ENCODE results near the gene NMNAT2.

NMNAT2 gene

DNA sequence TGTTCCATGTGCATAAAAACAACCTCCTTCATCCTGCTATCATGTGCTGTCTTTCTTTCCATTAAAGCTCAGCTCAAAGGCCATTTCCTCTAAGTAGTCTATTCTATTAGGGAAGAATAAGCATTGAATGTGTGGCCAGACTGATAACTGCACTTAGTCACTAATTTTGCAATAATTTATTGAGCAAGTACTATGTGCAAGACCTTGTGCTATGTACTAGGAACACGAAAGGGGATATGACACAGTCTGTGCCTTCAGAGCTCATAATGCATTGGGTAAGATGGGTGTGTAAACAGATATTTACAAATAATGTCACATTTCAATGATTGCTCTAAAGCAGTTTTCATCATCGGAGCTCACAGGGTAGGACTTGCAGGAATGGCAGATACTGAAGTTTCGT lies 54.2 kb downstream of the NMNAT2 start:
- DNase-seq = no peak

GRCh38 chr1:183361081-183361480 lies 57.1 kb downstream of the NMNAT2 start:
- no peak for DNase-seq

DNA sequence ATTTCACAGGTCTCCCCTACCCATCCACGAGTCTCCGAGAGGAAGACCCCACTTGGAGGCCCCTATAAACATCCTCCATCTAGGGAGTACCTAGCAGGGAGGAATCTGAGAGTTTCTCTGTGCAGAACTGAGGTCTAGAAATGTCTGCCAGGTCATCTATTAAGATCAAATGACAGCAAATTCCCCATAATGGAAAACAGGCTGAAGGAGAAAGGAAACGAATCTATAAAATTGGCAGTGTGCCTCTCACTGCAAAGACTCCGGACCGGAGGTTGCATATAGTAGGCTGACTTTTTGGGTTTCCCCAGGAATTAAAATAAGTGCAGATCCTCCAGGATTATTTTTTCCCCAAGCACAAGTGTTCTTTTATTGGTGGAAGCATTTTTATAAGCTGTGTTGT lies 57.7 kb downstream of the NMNAT2 start:
- no peak for DNase-seq

DNA sequence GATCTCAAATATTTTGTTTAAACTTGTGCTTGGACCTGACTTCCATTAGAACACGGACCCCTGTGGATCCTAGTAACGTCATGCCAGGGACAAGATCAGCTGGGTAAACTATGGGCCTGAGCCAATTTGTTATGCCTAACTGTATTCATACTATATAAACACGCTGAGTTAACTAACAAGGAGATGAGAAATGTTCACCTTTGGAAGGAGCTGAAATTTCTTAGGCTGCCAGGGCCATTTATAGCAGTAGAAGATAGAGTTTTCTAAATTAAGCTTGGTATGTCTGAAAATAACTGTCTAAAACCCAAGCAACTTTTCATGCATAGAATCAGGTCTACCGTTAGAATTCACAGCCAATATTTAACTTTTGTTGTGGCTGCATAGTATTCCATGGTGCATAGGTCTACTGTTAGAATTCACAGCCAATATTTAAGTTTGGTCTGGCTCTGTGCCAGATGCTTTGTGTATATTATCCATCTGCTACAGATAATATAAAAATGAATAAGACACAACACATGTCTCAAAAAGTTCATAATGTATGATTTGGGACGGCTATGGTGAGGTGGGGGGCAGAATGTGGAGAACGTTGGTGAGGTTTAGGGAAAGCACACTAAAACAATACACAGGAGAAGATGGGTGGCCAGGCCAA lies 61.5 kb downstream of the NMNAT2 start:
- no peak for DNase-seq

GRCh38 chr1:183355797-183356196 lies 62.4 kb downstream of the NMNAT2 start:
- no peak for DNase-seq

DNA sequence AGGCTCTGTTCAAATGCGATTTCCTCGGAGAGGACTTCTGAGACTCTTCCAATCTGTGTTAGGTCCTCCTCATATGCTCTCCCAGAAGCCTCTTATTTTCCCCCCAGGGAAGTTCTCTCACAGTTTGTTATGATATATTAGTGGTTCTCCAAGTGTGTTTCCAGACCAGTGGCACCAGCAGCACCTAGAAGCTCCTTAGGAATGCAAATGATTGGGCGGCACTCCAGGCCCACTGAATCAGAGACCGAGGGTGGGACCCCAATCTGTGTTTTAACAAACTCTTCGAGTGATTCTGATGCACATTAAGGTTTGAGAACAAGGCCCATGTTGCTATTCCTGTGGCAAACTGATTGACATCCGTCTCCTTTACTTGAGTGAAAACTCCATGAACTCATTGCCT lies 63.0 kb downstream of the NMNAT2 start:
- DNase-seq = no peak

- no peak for DNase-seq
Measured at GRCh38 chr1:183353597-183353996, 64.6 kb downstream of the NMNAT2 start.

DNA sequence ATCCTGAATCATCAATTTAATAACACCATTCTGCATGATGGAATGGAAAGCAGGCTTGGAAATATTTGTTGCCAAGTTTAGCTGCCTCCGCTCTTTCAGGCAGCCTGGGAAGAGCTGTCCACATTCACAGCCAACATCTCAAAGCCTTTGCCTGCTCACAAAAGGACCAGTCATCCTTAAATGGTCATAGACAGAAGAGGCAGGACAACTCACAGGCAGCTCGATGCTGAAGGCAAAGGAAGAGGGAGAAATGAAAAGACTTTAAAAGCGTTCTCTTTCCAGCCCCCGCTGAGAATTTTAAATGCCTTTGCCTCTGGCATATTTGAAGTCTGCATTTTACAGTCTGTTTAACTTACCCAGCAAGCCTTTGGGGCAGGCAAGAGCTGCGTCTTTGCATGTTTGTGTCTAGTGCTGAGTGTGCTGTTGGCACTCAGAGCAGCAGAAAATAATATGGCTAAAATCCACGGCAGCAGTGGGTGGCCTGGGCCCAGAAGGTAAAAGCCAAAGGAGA lies 68.9 kb downstream of the NMNAT2 start:
- no peak for DNase-seq

DNA sequence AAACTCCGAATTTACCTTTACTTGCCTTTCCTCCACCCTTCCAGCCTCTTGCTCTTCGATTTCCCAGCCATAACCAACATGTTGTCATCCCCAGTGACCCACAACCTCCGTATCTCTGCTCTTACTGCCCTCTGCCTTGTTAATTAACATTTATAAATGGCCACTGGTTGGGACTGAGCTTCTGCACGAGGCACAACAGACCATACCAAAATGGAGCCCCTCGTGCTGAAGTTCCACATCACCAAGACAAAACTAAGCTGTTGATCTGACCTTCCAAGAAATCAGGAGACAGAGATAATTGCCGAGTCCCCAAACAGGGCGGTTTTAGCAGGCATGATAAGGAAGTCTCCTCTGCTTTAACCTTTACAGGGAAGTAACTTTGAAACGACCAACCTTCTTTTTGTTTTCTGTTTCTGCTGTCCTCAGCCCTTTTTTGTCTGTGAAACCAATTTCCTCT lies 71.9 kb downstream of the NMNAT2 start:
- DNase-seq = no peak

GRCh38 chr1:183339556-183340167 lies 78.5 kb downstream of the NMNAT2 start:
- DNase-seq = no peak

- DNase-seq = no peak
Measured at GRCh38 chr1:183331091-183331742, 87.0 kb downstream of the NMNAT2 start.

DNA sequence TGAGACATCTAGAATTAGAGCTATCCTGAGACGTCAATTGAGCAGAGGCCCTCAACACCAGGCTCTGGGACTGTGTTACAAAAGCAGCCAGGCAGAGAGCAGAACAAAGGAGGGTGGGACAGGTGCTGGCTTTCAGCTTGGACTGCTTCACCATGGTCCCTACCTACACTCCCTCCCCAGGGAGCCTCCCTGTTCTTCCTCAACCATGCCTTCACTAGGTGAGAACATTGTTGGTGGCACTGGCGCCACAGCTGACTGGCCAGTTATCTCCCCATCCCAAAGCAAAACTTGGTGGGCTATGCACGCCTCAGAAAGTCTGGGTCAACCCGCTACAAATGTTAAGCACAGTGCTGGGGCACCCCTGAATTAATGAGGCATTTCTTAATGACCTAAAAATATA lies 87.8 kb downstream of the NMNAT2 start:
- no peak for DNase-seq

GRCh38 chr1:183328371-183328770 lies 89.8 kb downstream of the NMNAT2 start:
- DNase-seq = no peak

- no peak for DNase-seq
Measured at GRCh38 chr1:183327434-183328290, 90.5 kb downstream of the NMNAT2 start.

DNA sequence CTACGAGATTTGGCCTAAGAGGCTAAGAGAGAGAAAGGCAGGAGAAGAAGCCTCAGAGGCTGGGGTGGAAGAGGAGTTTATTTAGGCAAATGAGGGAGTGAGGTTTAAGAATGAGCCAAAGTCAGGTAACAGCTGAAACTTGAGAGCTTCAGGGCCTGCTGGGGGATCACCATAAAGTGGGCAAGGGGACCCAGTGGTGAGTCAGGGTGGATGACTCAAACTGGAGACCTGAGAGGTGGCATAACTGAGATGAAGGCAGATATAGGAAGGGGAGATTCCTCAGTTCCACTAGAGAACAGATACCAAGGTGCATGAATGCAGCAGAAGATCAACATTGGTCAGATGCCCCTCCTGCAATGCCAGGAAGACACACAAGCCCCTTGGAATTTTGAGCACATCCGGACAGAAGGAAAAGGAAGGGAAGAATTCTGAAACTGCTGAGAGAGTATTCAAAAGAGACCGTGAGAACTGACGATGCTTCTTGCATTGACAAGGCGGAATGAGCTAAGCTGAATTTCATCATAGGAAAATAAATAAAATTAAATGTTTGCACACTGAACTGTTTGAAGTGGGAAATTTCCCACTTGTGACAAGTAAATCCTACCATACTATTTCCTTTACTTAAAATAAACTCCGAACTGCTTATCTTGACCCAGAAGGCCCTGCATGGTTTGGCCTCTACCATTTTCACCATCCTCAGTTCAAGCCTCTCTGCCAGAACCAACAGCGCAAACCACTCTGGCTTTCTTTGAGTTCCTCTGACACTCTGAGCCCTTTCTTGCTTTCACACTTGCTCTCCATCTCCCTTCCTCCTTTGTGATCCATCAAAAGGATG lies 94.1 kb downstream of the NMNAT2 start:
- no peak for DNase-seq

DNA sequence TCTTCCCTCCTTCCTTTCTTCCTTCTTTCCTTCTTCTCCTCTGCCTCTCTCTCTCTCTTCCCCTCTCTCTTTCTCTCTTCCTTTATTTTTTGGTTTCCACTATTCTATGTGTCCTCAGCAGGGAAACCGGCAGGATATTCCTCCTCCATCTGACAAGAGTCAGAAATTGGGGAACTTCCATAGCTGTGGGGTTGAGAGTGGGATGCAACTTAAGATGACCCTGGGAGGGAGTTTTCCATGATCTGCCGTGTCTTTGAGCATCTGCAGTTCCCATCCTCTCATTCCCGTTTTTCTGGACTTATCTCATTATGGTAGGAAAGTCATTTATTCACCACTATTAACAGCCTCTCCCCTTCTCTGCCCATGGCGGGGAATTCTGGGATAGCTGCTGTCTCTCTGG lies 98.6 kb downstream of the NMNAT2 start:
- DNase-seq = no peak

DNA sequence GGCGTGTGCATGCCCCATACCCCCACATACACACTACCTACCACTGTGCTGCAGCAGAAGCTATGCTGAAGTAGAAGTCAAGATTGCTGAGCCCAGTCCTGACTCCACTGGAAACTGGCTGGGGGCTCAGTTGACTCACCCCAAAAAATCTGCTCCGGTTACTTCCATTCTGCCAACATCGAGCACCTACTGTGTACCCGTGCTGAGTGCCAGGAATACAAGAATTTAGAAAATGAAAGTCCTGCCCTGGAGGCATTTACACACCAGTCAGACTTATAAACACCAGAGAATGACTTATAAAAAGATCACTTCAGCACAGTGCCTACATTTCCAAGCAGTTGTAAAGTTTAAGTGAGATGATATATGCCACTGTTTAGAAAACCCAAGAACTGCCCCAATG lies 99.1 kb downstream of the NMNAT2 start:
- DNase-seq = no peak

DNA sequence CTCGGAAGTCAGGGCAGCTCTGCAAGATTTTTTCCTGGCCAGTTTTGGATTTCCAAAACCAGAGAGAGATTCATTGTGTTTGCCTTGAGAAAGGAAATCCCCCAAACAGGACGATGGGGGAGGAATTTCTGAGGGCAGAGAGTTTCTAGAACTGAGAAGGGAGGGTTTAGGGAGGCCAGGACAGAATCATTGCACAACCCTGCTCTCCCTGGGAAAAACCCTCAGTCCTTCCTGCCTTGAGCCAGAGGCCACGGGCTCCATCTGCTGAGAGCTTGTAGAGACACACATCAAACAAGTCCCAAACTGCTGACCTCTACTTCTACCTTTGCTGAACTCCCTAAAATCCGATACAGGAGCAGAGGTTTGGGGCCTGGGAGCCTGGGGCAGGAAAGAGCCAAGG lies 99.7 kb downstream of the NMNAT2 start:
- DNase-seq = peak in 1 of 2 experiments; percentile 50

DNA sequence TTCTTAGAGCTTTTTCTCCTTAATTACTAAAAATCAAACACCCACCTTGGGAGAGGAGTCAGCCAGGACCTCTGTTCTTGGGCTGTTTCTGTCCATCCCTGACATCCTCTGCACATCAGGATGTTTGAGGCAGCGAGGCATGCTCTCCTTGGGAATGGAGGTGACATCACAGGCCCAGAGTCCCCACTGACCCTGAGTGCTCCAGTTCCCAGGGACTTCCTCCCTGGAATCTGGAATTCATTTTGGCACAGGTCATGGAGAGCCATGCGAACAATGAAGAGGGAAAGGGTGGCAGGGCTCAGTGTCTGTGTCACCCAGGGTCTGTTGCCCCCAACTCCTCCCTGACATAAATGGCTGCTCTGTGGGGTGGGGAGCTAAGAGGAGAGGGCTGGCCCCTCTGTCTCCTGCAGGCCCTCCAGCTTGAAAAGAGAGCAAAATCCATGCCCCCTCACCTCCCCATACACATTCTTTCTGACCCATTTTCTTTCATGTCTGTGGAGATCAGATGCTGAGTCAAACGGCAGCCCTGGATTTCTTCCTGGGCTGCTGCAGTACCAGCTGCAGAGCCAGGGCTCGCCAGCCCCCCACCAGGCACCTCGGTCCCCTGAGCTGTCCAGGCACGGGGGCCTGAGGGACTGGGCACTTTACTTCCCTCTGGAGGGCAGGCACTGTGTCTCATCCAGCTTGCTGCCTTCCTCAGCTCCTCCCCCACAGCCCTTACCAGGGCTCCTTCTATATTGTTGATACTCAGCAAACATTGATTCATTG lies 102.0 kb downstream of the NMNAT2 start:
- DNase-seq = no peak

GRCh38 chr1:183313063-183313462 lies 105.1 kb downstream of the NMNAT2 start:
- DNase-seq = no peak

DNA sequence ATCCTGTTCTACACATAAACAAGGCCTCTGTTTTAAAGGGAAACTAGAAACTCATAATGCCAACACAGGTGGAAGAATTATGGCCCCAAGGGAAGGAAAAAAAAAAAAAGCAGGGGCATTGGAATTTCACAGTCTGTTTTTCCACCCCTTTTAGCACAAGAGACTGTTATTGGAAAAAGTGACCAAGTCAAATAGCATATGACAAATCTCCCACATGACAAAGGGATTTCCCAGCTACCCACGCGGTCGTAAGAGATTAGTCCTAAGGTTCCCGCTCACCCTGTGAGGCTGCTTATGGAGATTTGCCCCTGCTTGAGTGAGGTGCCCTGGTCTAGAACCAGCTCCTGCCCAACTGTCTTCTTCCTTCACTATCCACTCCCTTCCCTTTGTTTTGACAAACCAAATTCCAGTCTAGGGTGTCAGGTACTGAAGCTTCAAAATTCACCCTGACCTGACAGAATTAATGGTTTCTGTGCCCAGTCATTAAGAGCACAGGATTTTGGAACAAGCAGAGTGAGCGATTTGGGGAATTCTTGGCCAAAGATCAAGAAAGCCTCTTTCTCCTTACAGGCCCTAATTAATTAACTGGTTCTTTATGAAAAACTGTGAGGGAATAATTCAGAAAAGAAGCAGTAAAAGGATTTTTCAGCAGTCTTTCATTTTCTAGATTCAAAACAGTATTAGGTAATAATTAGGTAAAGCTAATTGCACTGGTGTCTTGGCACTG lies 107.3 kb downstream of the NMNAT2 start:
- no peak for DNase-seq
